Endothelial cell of umbilical vein (primary cell): ENCODE results near the gene CAND2. TPM values are rescaled to one million over a fixed set of nuclear protein-coding genes. Genes with fewer than 3 reads are reported as not detected.

Experiments
- BruUV-seq: library from RNA; stranded (reverse); fragments of 400-500 nt; replicated peaks from 2 replicates; lab custom pipeline; 2021; lab: Mats Ljungman, UMichigan
- CTCF ChIA-PET: fragments of 300-600, 350-600 bp; sonication (Branson Sonifier 250); formaldehyde crosslinking; loops from one replicate; lab custom pipeline; 2021; ENCODE audit warnings: antibody characterized with exemption, inconsistent platforms; lab: Charles Lee
- POLR2A ChIA-PET: fragments of 300-600, 350-600 bp; sonication (Branson Sonifier 250); formaldehyde crosslinking; loops from one replicate; lab custom pipeline; 2021; ENCODE audit warnings: antibody characterized with exemption, inconsistent platforms; lab: Charles Lee
- DNase-seq: peaks from one replicate; pipeline ENCODE4 v3.0.0-alpha.2; 2011; ENCODE audit warnings: low read depth, low spot score
- FAIRE-seq: peaks from 2 replicates; lab custom pipeline; 2011; peaks lifted over from hg19 to GRCh38; lab: Jason Lieb, UNC
- H2AFZ ChIP-seq: 2 replicates; pipeline ENCODE4 v1.6.0; 2012; ENCODE audit warnings: low read depth, low read length, control low read depth, inconsistent platforms
- H3K27ac ChIP-seq: 2 replicates; pipeline ENCODE4 v1.5.1; 2011; ENCODE audit warnings: low read depth, mild to moderate bottlenecking, control low read depth, low read length, moderate library complexity; ENCODE audit not compliant: insufficient read depth
- H3K27me3 ChIP-seq, 2 experiments: 2 replicates each; pipeline versions ENCODE4 v1.6.0 to v1.6.1; 2011; ENCODE audit warnings: low read length in 2 of 2, mixed read lengths in 1 of 2; ENCODE audit not compliant: control insufficient read depth in 2 of 2, insufficient read depth in 2 of 2
- H3K36me3 ChIP-seq, 2 experiments: 2 replicates in 1 of 2; 3 replicates in 1 of 2; pipeline ENCODE4 v1.5.1; 2011; ENCODE audit warnings: low read length in 2 of 2, mild to moderate bottlenecking in 1 of 2, moderate library complexity in 1 of 2; ENCODE audit not compliant: control insufficient read depth in 2 of 2, insufficient read depth in 2 of 2; ENCODE audit errors: extremely low read depth in 1 of 2
- H3K4me1 ChIP-seq: 3 replicates; pipeline ENCODE4 v1.5.1; 2011; ENCODE audit warnings: mild to moderate bottlenecking, low read length; ENCODE audit not compliant: control insufficient read depth, insufficient read depth; ENCODE audit errors: extremely low read depth
- H3K4me2 ChIP-seq: 2 replicates; pipeline ENCODE4 v1.6.1; 2011; ENCODE audit warnings: low read length, control low read depth, mixed read lengths; ENCODE audit not compliant: insufficient read depth
- H3K4me3 ChIP-seq, 3 experiments: fragments of 200-600 bp in 1 of 3; sonication (generic), shearing (Covaris generic) in 1 of 3; replicated peaks in 1 of 3; 2 replicates each; pipeline ENCODE4 v1.5.1; 2011 to 2016; ENCODE audit warnings: control low read depth in 3 of 3, low read length in 3 of 3, mild to moderate bottlenecking in 2 of 3, inconsistent platforms in 1 of 3, low read depth in 1 of 3, moderate library complexity in 1 of 3; ENCODE audit not compliant: insufficient read depth in 1 of 3
- H3K79me2 ChIP-seq: 2 replicates; pipeline ENCODE4 v1.6.0; 2012; ENCODE audit warnings: low read length, inconsistent platforms; ENCODE audit not compliant: control insufficient read depth, insufficient read depth
- H3K9ac ChIP-seq: replicated peaks from 2 replicates; pipeline ENCODE3; 2011; ENCODE audit warnings: low read length, control low read depth; ENCODE audit not compliant: insufficient read depth; ENCODE audit errors: extremely low read depth
- H3K9me1 ChIP-seq: replicated peaks from 3 replicates; pipeline ENCODE4 v1.6.0; 2011; ENCODE audit warnings: mild to moderate bottlenecking, low read length; ENCODE audit not compliant: control insufficient read depth, insufficient read depth; ENCODE audit errors: extremely low read depth
- H3K9me3 ChIP-seq: replicated peaks from 2 replicates; pipeline ENCODE4 v1.5.1; 2012; ENCODE audit warnings: low read length, inconsistent platforms; ENCODE audit not compliant: control insufficient read depth, insufficient read depth
- H4K20me1 ChIP-seq: replicated peaks from 2 replicates; pipeline ENCODE3; 2011; ENCODE audit warnings: mild to moderate bottlenecking, low read length; ENCODE audit not compliant: control insufficient read depth, insufficient read depth; ENCODE audit errors: extremely low read depth
- FOS ChIP-seq: IDR thresholded peaks from 2 replicates; pipeline ENCODE4 v1.6.1; 2011; ENCODE audit warnings: mild to moderate bottlenecking, low read length, moderate library complexity, borderline replicate concordance; ENCODE audit not compliant: insufficient read depth
- JUN ChIP-seq: IDR thresholded peaks from 2 replicates; pipeline ENCODE4 v1.6.1; 2011; ENCODE audit warnings: borderline replicate concordance, low read depth; ENCODE audit not compliant: insufficient read length, insufficient read depth
- MAX ChIP-seq: IDR thresholded peaks from 2 replicates; pipeline ENCODE4 v1.6.1; 2011; ENCODE audit not compliant: insufficient read depth, insufficient read length
- MYC ChIP-seq: IDR thresholded peaks from one replicate; pipeline ENCODE4 v1.6.1; 2011; ENCODE audit warnings: mild to moderate bottlenecking, low read depth, low read length
- POLR2A ChIP-seq: IDR thresholded peaks from 2 replicates; pipeline ENCODE4 v1.6.1; 2012; ENCODE audit warnings: low read depth, mild to moderate bottlenecking, control low read depth, low read length
- POLR2AphosphoS5 ChIP-seq: IDR thresholded peaks from 2 replicates; pipeline ENCODE4 v1.6.1; 2012; ENCODE audit warnings: low read depth, mild to moderate bottlenecking, control low read depth, low read length, moderate library complexity; ENCODE audit not compliant: insufficient read depth
- dilution Hi-C: fragments of 300-500 bp; cut with MboI; formaldehyde crosslinking; loops from one replicate; pipeline ENCODE4 v1.15.0; 2019; ENCODE audit warnings: low sequenced_read_pairs; ENCODE audit not compliant: extremely low pct_ligation_motif_present
- intact Hi-C: fragments of 100-400 bp; cut with micrococcal nuclease; formaldehyde crosslinking; loops from one replicate; pipeline ENCODE4 v1.10.0; 2022
- polyA plus RNA-seq, 4 experiments: library from polyadenylated mRNA; depleted of rRNA in 3 of 4; stranded (reverse) in 3 of 4; unstranded in 1 of 4; fragments of >200 nt; gene quantifications; 2 replicates each; pipeline versions ENCODE4 v1.2.1 to v1.2.3, GENCODE V29; 2011 to 2012; ENCODE audit warnings: missing spikeins in 1 of 4
- total RNA-seq: library from RNA; stranded (reverse); gene quantifications from 2 replicates; pipeline ENCODE4 v1.2.3, GENCODE V29; 2021
- TF ChIP-seq, protein P1 (sequence below), 2 donors: IDR thresholded peaks; 1 replicate in 1 of 2; 2 replicates in 1 of 2; pipeline ENCODE4 v1.5.1; 2011; ENCODE audit warnings: low read length in 2 of 2, mild to moderate bottlenecking in 2 of 2, moderate library complexity in 2 of 2, control low read depth in 1 of 2, inconsistent platforms in 1 of 2, low read depth in 1 of 2; ENCODE audit not compliant: insufficient read depth in 1 of 2; ENCODE audit errors: extremely low read depth in 1 of 2

CAND2 gene
- total and polyA plus RNA-seq, 2 donors (not counting 3 experiments of a cell fraction or from before 2014, with no cell fraction given): 7.1 to 11.0 TPM

- dilution Hi-C loops (no loop called here), intact Hi-C loops (loop anchor here (1.0 to 5.0 kb wide), 5 partner anchors 30 to 283 kb away; partner anchors contain the start of genes MKRN2 and RAF1)
- Histone ChIP-seq H3K9ac (peak overlapping the region; percentile 95), H3K9me3 (no peaks in the 10 kb centered on the region), H3K4me2 (peak overlapping the region; percentile 80), H3K79me2 (peaks cover 55% of the 10 kb centered on the region), H3K4me3 (peak overlapping the region; percentile 88 to 98 (median 91)), H3K4me1 (peaks cover 26% of the 10 kb centered on the region), H3K36me3 (peaks cover 26 to 28% of the 10 kb centered on the region in 2 experiments), H4K20me1 (peaks cover 9% of the 10 kb centered on the region), H3K27me3 (no peaks in the 10 kb centered on the region), H3K9me1 (no peaks in the 10 kb centered on the region), H3K27ac (peak overlapping the region; percentile 95), H2AFZ (peak overlapping the region; percentile 63)
- no TSS peak for BruUV-seq
- TF ChIP-seq JUN (no peak), POLR2A (no peak), MAX (peak; percentile 48)
- no peak for DNase-seq
- ChIA-PET CTCF (interaction anchor here (1.1 to 3.5 kb wide), 6 partner anchors 10 to 53 kb away, joined by 3 to 19 read pairs (median 7); no protein-coding TSS in a partner anchor), POLR2A (interaction anchor here (1.3 to 1.7 kb wide), 2 partner anchors 8 to 30 kb away, joined by 6 to 7 read pairs; no protein-coding TSS in a partner anchor)
- FAIRE-seq: peak; percentile 15
Observed at GRCh38 chr3:12840591-12841148, 44.2 kb downstream of the CAND2 start.

DNA sequence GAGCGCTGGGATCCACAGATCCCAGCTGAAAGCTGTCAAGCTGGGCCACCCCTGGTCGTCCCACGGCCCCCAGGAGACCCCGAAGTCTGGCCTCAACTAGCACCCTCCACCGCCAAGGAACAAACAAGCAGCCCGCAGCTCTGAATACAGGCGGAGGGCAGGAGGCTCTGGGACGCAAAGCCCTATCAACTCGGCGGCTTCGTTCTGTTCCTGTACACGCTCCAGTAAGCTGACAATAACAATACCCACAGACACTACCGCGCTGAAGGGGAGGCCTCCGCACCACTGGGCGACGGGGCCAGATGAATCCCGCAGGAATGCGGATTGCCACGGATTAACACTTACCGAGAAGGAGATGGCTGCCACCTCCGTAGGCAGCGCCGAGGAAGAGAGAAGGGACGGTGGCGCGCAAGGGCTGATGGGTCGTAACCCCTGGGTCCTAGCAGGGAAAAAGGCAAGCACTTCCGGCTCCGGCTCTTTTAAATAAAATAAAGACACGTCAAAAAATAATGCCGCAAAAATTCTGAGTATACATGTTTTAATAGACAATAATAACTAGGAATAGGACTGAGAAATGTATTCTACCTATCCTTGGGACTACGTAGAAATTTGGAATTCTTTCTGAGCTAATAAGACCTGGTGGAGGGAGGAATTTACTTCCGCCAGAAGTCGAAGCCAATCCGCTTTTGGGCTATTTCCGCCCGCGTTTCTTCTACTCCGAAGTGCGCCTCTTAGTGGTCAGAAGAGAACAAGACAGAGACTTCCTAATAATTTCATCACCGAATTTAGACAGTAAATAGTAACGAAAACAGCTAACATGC lies 44.9 kb downstream of the CAND2 start, which contains the start of gene RPL32:
RPL32 (minus strand) TSS at position 417 of the 821 bp plus-strand sequence. CDS start 1,328 bp downstream, outside the sequence.
- TSS peak; percentile 67 for BruUV-seq
- H3K4me1 ChIP-seq: peaks cover 26% of the 10 kb centered on the region
- intact Hi-C loops: loop anchor here (1.0 to 5.0 kb wide), 5 partner anchors 31 to 284 kb away; partner anchors contain the start of genes MKRN2 and RAF1
- H3K36me3 ChIP-seq: peaks cover 23 to 24% of the 10 kb centered on the region in 2 experiments
- FAIRE-seq: peak; percentile 90
- H3K9me3 ChIP-seq: no peaks in the 10 kb centered on the region
- H3K27me3 ChIP-seq: no peaks in the 10 kb centered on the region
- TF ChIP-seq JUN: no peak
- TF ChIP-seq FOS: no peak
- peak; percentile 92 for TF ChIP-seq POLR2AphosphoS5
- TF ChIP-seq, protein P1, sequence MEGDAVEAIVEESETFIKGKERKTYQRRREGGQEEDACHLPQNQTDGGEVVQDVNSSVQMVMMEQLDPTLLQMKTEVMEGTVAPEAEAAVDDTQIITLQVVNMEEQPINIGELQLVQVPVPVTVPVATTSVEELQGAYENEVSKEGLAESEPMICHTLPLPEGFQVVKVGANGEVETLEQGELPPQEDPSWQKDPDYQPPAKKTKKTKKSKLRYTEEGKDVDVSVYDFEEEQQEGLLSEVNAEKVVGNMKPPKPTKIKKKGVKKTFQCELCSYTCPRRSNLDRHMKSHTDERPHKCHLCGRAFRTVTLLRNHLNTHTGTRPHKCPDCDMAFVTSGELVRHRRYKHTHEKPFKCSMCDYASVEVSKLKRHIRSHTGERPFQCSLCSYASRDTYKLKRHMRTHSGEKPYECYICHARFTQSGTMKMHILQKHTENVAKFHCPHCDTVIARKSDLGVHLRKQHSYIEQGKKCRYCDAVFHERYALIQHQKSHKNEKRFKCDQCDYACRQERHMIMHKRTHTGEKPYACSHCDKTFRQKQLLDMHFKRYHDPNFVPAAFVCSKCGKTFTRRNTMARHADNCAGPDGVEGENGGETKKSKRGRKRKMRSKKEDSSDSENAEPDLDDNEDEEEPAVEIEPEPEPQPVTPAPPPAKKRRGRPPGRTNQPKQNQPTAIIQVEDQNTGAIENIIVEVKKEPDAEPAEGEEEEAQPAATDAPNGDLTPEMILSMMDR (IDR thresholded peaks at IDR 0.05; ENCODE audit: extremely low read depth in 1 of 2, insufficient read depth in 1 of 2, low read depth in 1 of 2, low read length in 2 of 2): peak; percentile 74 to 87
- peak; percentile 40 for TF ChIP-seq MAX
- TF ChIP-seq MYC: peak; percentile 88
- peak; percentile 98 for TF ChIP-seq POLR2A
- H3K9ac ChIP-seq: peak within 1 kb of the TSS; percentile 95
- peak; percentile 97 for DNase-seq
- peak within 1 kb of the TSS; percentile 80 for H3K4me2 ChIP-seq
- POLR2A ChIA-PET: interaction anchor here (1.3 to 1.7 kb wide), 2 partner anchors 9 to 31 kb away, joined by 6 to 7 read pairs; no protein-coding TSS in a partner anchor
- no peaks in the 10 kb centered on the region for H3K9me1 ChIP-seq
- peaks cover 9% of the 10 kb centered on the region for H4K20me1 ChIP-seq
- H2AFZ ChIP-seq: peak within 1 kb of the TSS; percentile 84
- peaks cover 50% of the 10 kb centered on the region for H3K79me2 ChIP-seq
- dilution Hi-C loops: no loop called here
- H3K27ac ChIP-seq: peak within 1 kb of the TSS; percentile 95
- H3K4me3 ChIP-seq: peak within 1 kb of the TSS; percentile 88 to 98 (median 91)
- CTCF ChIA-PET: interaction anchor here (0.8 to 3.5 kb wide), 24 partner anchors 9 to 178 kb away, joined by 3 to 19 read pairs (median 4); partner anchors contain the start of genes CAND2 and RAF1
